ENCODE results near the gene ACSL3. TPM values are rescaled to one million over a fixed set of nuclear protein-coding genes. Genes with fewer than 3 reads are reported as not detected.

ACSL3 gene
- total RNA-seq, 1 experiment from 2014 or later = 98.5 TPM

GRCh38 chr2:222869252-222869560 is 8.4 kb downstream of the ACSL3 start:
- Histone ChIP-seq H3K79me2 (ENCODE audit: low read length) (peaks cover 98% of the 10 kb centered on the region), H3K9me3 (ENCODE audit: low read length) (no peaks in the 10 kb centered on the region), H3K27me3 (ENCODE audit: low read length) (no peaks in the 10 kb centered on the region), H3K9ac (ENCODE audit: low read length) (no peak overlapping the region), H3K36me3 (ENCODE audit: insufficient read depth, low read length) (no peaks in the 10 kb centered on the region), H3K4me1 (ENCODE audit: low read length) (peaks cover 42% of the 10 kb centered on the region), H3K27ac (ENCODE audit: low read length) (peak overlapping the region; percentile 39), H2AFZ (ENCODE audit: low read length) (no peak overlapping the region), H3K4me2 (ENCODE audit: low read depth, low read length, poor library complexity, severe bottlenecking) (peak overlapping the region; percentile 27), H4K20me1 (ENCODE audit: insufficient read depth, low read depth, low read length) (peaks cover 61% of the 10 kb centered on the region), H3K4me3 (ENCODE audit: low read length) (no peak overlapping the region), H3K9me2 (replicated peaks; ENCODE audit: insufficient read depth, low read length) (no peaks in the 10 kb centered on the region)
- peak; percentile 46 for DNase-seq

- Histone ChIP-seq H3K4me1 (ENCODE audit: low read length) (peaks cover 31% of the 10 kb centered on the region), H2AFZ (ENCODE audit: low read length) (no peak overlapping the region), H3K9me3 (ENCODE audit: low read length) (no peaks in the 10 kb centered on the region), H3K4me3 (ENCODE audit: low read length) (no peak overlapping the region), H3K27me3 (ENCODE audit: low read length) (no peaks in the 10 kb centered on the region), H3K4me2 (ENCODE audit: low read depth, low read length, poor library complexity, severe bottlenecking) (no peak overlapping the region), H3K27ac (ENCODE audit: low read length) (no peak overlapping the region), H4K20me1 (ENCODE audit: insufficient read depth, low read depth, low read length) (peaks cover 45% of the 10 kb centered on the region), H3K79me2 (ENCODE audit: low read length) (peaks cover 98% of the 10 kb centered on the region), H3K36me3 (ENCODE audit: insufficient read depth, low read length) (no peaks in the 10 kb centered on the region), H3K9me2 (replicated peaks; ENCODE audit: insufficient read depth, low read length) (no peaks in the 10 kb centered on the region), H3K9ac (ENCODE audit: low read length) (no peak overlapping the region)
- DNase-seq = no peak
Observed at GRCh38 chr2:222871291-222871690, 10.5 kb downstream of the ACSL3 start.

- no peak overlapping the region for H3K4me3 ChIP-seq (ENCODE audit: low read length)
- H3K9me2 ChIP-seq (replicated peaks; ENCODE audit: insufficient read depth, low read length) = no peaks in the 10 kb centered on the region
- H3K4me1 ChIP-seq (ENCODE audit: low read length) = peaks cover 24% of the 10 kb centered on the region
- H3K36me3 ChIP-seq (ENCODE audit: insufficient read depth, low read length) = no peaks in the 10 kb centered on the region
- no peak overlapping the region for H3K27ac ChIP-seq (ENCODE audit: low read length)
- peaks cover 54% of the 10 kb centered on the region for H4K20me1 ChIP-seq (ENCODE audit: insufficient read depth, low read depth, low read length)
- H3K27me3 ChIP-seq (ENCODE audit: low read length) = no peaks in the 10 kb centered on the region
- peaks cover 100% of the 10 kb centered on the region for H3K79me2 ChIP-seq (ENCODE audit: low read length)
- no peaks in the 10 kb centered on the region for H3K9me3 ChIP-seq (ENCODE audit: low read length)
- no peak overlapping the region for H3K9ac ChIP-seq (ENCODE audit: low read length)
- H2AFZ ChIP-seq (ENCODE audit: low read length) = no peak overlapping the region
- no peak overlapping the region for H3K4me2 ChIP-seq (ENCODE audit: low read depth, low read length, poor library complexity, severe bottlenecking)
- no peak for DNase-seq
Observed at GRCh38 chr2:222872551-222872950, 11.7 kb downstream of the ACSL3 start.

- Histone ChIP-seq H3K36me3 (ENCODE audit: insufficient read depth, low read length) (no peaks in the 10 kb centered on the region), H3K79me2 (ENCODE audit: low read length) (peaks cover 100% of the 10 kb centered on the region), H3K9me3 (ENCODE audit: low read length) (no peaks in the 10 kb centered on the region), H3K4me1 (ENCODE audit: low read length) (peaks cover 13% of the 10 kb centered on the region), H2AFZ (ENCODE audit: low read length) (no peak overlapping the region), H3K27me3 (ENCODE audit: low read length) (no peaks in the 10 kb centered on the region), H3K9me2 (replicated peaks; ENCODE audit: insufficient read depth, low read length) (no peaks in the 10 kb centered on the region), H4K20me1 (ENCODE audit: insufficient read depth, low read depth, low read length) (peaks cover 39% of the 10 kb centered on the region), H3K4me2 (ENCODE audit: low read depth, low read length, poor library complexity, severe bottlenecking) (no peak overlapping the region), H3K9ac (ENCODE audit: low read length) (no peak overlapping the region), H3K4me3 (ENCODE audit: low read length) (no peak overlapping the region), H3K27ac (ENCODE audit: low read length) (no peak overlapping the region)
- no peak for DNase-seq
Observed at GRCh38 chr2:222875482-222875881, 14.6 kb downstream of the ACSL3 start.

GRCh38 chr2:222876947-222877346 is 16.1 kb downstream of the ACSL3 start:
- peaks cover 100% of the 10 kb centered on the region for H3K79me2 ChIP-seq (ENCODE audit: low read length)
- H3K27me3 ChIP-seq (ENCODE audit: low read length) = no peaks in the 10 kb centered on the region
- H3K9ac ChIP-seq (ENCODE audit: low read length) = no peak overlapping the region
- no peak overlapping the region for H3K27ac ChIP-seq (ENCODE audit: low read length)
- peaks cover 13% of the 10 kb centered on the region for H3K4me1 ChIP-seq (ENCODE audit: low read length)
- H3K4me3 ChIP-seq (ENCODE audit: low read length) = no peak overlapping the region
- peaks cover 26% of the 10 kb centered on the region for H4K20me1 ChIP-seq (ENCODE audit: insufficient read depth, low read depth, low read length)
- H3K9me3 ChIP-seq (ENCODE audit: low read length) = no peaks in the 10 kb centered on the region
- DNase-seq = no peak
- no peaks in the 10 kb centered on the region for H3K36me3 ChIP-seq (ENCODE audit: insufficient read depth, low read length)
- H2AFZ ChIP-seq (ENCODE audit: low read length) = no peak overlapping the region
- no peak overlapping the region for H3K4me2 ChIP-seq (ENCODE audit: low read depth, low read length, poor library complexity, severe bottlenecking)
- H3K9me2 ChIP-seq (replicated peaks; ENCODE audit: insufficient read depth, low read length) = no peaks in the 10 kb centered on the region

GRCh38 chr2:222877556-222878300 is 16.9 kb downstream of the ACSL3 start:
- Histone ChIP-seq H2AFZ (ENCODE audit: low read length) (no peak overlapping the region), H3K27me3 (ENCODE audit: low read length) (no peaks in the 10 kb centered on the region), H3K36me3 (ENCODE audit: insufficient read depth, low read length) (no peaks in the 10 kb centered on the region), H3K4me1 (ENCODE audit: low read length) (peaks cover 12% of the 10 kb centered on the region), H3K4me3 (ENCODE audit: low read length) (no peak overlapping the region), H3K27ac (ENCODE audit: low read length) (no peak overlapping the region), H3K9me3 (ENCODE audit: low read length) (no peaks in the 10 kb centered on the region), H3K9me2 (replicated peaks; ENCODE audit: insufficient read depth, low read length) (no peaks in the 10 kb centered on the region), H4K20me1 (ENCODE audit: insufficient read depth, low read depth, low read length) (peaks cover 22% of the 10 kb centered on the region), H3K79me2 (ENCODE audit: low read length) (peaks cover 100% of the 10 kb centered on the region), H3K9ac (ENCODE audit: low read length) (no peak overlapping the region), H3K4me2 (ENCODE audit: low read depth, low read length, poor library complexity, severe bottlenecking) (no peak overlapping the region)
- DNase-seq = no peak

GRCh38 chr2:222878301-222878876 is 17.6 kb downstream of the ACSL3 start:
- Histone ChIP-seq H3K9me2 (replicated peaks; ENCODE audit: insufficient read depth, low read length) (no peaks in the 10 kb centered on the region), H3K4me1 (ENCODE audit: low read length) (peaks cover 11% of the 10 kb centered on the region), H3K27ac (ENCODE audit: low read length) (no peak overlapping the region), H3K79me2 (ENCODE audit: low read length) (peaks cover 100% of the 10 kb centered on the region), H3K4me3 (ENCODE audit: low read length) (no peak overlapping the region), H4K20me1 (ENCODE audit: insufficient read depth, low read depth, low read length) (peaks cover 22% of the 10 kb centered on the region; the same call in 1 of the 2 replicates), H2AFZ (ENCODE audit: low read length) (no peak overlapping the region), H3K36me3 (ENCODE audit: insufficient read depth, low read length) (no peaks in the 10 kb centered on the region), H3K9ac (ENCODE audit: low read length) (no peak overlapping the region), H3K4me2 (ENCODE audit: low read depth, low read length, poor library complexity, severe bottlenecking) (no peak overlapping the region), H3K9me3 (ENCODE audit: low read length) (no peaks in the 10 kb centered on the region), H3K27me3 (ENCODE audit: low read length) (no peaks in the 10 kb centered on the region)
- DNase-seq = no peak

GRCh38 chr2:222878877-222879603 is 18.2 kb downstream of the ACSL3 start:
- H3K4me1 ChIP-seq (ENCODE audit: low read length) = peaks cover 14% of the 10 kb centered on the region
- no peak overlapping the region for H3K4me2 ChIP-seq (ENCODE audit: low read depth, low read length, poor library complexity, severe bottlenecking)
- H3K4me3 ChIP-seq (ENCODE audit: low read length) = no peak overlapping the region
- peaks cover 100% of the 10 kb centered on the region for H3K79me2 ChIP-seq (ENCODE audit: low read length)
- H3K36me3 ChIP-seq (ENCODE audit: insufficient read depth, low read length) = no peaks in the 10 kb centered on the region
- H3K27me3 ChIP-seq (ENCODE audit: low read length) = no peaks in the 10 kb centered on the region
- H3K9ac ChIP-seq (ENCODE audit: low read length) = no peak overlapping the region
- H3K9me2 ChIP-seq (replicated peaks; ENCODE audit: insufficient read depth, low read length) = no peaks in the 10 kb centered on the region
- H3K27ac ChIP-seq (ENCODE audit: low read length) = no peak overlapping the region
- H2AFZ ChIP-seq (ENCODE audit: low read length) = no peak overlapping the region
- no peaks in the 10 kb centered on the region for H3K9me3 ChIP-seq (ENCODE audit: low read length)
- no peak for DNase-seq
- peaks cover 24% of the 10 kb centered on the region; the same call in 1 of the 2 replicates for H4K20me1 ChIP-seq (ENCODE audit: insufficient read depth, low read depth, low read length)

All from Karpas-422 (cell line).